Measurements from ENCODE around the gene GNB3. TPM values are rescaled to one million over a fixed set of nuclear protein-coding genes. Genes with fewer than 3 reads are reported as not detected.
"Not testable (repeated sequence)": the region's sequence is repeated elsewhere in the genome, so short reads cannot be mapped to it uniquely, and the experiment has no call there.

GNB3 gene
- polyA plus RNA-seq, 6 donors from 2014 or later: not detected

DNA sequence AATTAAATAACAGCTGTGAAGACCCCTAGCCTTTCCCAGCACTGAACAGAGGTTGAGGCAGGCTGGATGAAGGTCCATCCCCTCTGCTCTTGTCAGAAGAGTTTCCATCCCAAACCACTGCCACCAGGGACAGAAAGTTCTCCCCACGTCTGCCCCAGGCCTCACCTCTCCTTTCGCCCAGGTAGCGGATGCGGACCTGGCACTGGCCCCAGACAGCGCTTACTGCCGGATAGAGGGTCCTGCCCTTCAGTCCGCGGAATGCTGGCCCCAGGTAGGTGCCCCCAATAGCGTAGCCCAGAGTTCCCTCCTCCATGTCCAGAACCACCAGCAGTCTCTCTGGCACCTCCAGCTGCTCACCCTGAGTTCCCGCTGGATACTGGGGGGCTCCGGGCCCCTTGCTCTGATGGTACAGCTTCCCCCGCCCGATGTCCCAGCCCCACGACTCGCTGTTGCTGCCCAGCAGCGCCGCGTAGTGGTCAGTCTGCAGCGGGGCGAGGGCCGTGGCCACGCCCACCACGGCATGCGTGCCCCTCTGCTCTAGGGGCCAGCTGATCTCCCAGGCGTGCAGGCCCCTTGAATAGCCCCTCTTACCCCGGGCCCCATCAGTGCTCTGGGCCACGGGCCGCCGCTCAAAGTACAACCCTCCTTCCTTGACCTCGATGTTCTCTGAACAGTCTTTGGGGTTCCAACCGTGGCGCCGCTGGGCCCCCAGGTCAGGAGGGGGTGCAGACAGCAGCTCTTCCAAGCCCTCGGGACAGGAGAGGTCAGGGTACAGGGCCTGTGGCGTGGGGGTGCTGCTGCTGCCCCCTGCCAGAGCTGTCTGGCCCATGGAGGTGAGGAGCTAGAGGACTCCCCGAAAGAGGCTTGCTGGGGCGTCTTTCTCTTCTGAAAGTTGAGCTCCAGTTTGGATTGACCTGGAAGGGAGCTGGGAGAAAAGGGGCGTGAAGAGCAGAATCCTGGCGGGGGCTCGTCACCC lies 31.6 kb downstream of the GNB3 start:
- Mint-ChIP-seq H3K36me3 (no peaks in the 10 kb centered on the region), H3K27me3 (no peaks in the 10 kb centered on the region), H3K27ac (peak overlapping the region; percentile 81 to 94 (median 89)), H3K9me3 (no peaks in the 10 kb centered on the region), H3K4me1 (peaks cover 36 to 52% (median 48%) of the 10 kb centered on the region in 3 donors), H3K4me3 (peak overlapping the region; percentile 90 to 95 (median 94))
- peak; percentile 84 for DNase-seq
- ATAC-seq (ENCODE audit: low read depth in 2 of 2): peak; percentile 31 to 41

DNA sequence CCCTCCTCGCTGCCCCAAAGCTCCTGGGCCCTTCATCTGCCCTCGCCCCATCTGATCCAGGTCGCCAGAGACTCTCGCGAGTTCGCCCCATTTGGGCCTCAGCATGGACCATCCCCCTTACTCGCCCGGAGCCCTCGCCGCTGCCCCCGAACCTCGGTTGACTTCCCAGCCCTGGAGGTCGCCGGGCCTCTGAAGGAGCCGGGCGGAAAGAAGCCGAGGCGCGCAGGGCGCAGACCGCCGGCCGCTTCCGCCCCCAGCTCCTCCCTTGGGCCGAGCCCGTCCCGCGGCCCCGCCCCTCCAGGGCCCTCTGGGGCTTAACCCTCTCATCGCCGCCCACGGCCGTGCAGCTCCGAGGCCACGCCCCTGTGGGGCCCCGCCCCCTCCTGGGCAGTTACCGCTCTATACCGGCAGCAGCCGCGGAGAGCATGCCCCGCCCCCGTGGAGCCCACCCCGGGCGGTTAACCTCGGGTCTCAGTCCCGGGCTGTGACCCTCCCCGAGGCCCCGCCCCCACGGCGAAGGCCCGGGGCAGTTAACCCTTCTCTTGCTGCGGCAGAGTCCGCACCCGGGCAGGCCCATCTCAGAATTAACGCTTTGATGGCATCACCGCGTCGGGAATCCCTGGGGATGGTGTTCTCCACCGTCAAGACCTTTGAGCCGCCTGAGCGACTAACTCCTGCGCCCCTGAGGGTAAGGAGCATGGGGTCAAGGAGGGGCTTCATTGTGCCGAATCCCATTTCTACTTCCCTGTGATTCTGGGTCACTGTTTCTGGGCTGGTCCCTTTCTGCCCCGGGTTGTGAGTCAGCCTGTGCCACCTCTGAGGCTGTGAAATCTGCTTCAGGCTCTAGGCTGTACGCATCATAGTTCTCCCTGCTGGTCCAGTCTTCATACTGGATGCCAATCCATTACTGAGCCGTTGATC lies 32.6 kb downstream of the GNB3 start, which contains the start of gene SPSB2:
TSS of gene SPSB2 (minus strand) at position 210 of the 921 bp plus-strand sequence. CDS start 402 bp downstream, outside the sequence.
- Mint-ChIP-seq H3K9me3 (no peaks in the 10 kb centered on the region), H3K4me1 (peaks cover 32 to 48% (median 44%) of the 10 kb centered on the region in 3 donors), H3K27me3 (no peaks in the 10 kb centered on the region), H3K27ac (peak within 1 kb of the TSS; percentile 81 to 94 (median 92)), H3K4me3 (peak within 1 kb of the TSS; percentile 90 to 95 (median 94)), H3K36me3 (no peaks in the 10 kb centered on the region)
- ATAC-seq (ENCODE audit: low read depth in 2 of 2): peak; percentile 85 to 87
- DNase-seq: peak; percentile 99

DNA sequence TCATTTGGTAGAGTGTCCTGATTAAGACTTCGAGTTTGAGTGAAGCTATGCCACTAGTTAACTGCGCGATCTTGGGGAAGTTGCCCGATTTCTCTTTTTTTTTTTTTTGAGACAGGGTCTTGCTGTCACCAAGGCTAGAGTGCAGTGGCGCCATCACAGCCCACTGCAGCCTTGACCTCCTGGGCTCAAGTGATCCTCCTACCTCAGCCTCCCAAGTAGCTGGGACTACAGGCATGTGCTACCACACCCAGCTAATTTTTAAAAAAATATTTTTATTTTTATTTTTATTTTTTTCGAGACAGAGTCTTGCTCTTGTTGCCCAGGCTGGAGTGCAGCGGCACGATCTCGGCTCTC lies 33.3 kb downstream of the GNB3 start:
- not testable (repeated sequence) for H3K9me3 Mint-ChIP-seq; ATAC-seq (ENCODE audit: low read depth in 2 of 2); H3K27me3 Mint-ChIP-seq; H3K36me3 Mint-ChIP-seq; DNase-seq
- Mint-ChIP-seq H3K4me1 (peaks cover 26 to 41% (median 38%) of the 10 kb centered on the region in 3 donors), H3K4me3 (peak overlapping the region; percentile 90 to 95 (median 94)), H3K27ac (peak overlapping the region in 5 of 6 donors; percentile 54 to 94 (median 81))

DNA sequence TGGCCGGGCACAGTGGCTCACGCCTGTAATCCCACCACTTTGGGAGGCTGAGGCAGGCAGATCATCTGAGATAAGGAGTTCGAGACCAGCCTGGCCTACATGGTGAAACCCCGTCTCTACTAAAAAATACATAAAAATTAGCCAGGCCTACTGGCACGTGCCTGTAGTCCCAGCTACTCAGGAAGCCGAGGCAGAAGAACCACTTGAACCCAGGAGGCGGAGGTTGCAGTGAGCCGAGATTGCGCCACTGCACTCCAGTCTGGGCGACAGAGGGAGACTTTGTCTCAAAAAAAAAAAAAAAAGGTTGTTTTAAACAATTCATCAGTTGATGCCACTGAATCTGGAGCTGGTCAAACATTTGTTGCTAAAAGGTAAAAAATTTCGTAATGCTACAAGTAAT lies 39.1 kb downstream of the GNB3 start:
- not testable (repeated sequence) for ATAC-seq (ENCODE audit: low read depth in 2 of 2); H3K4me1 Mint-ChIP-seq; H3K36me3 Mint-ChIP-seq; H3K9me3 Mint-ChIP-seq; H3K4me3 Mint-ChIP-seq; H3K27me3 Mint-ChIP-seq; H3K27ac Mint-ChIP-seq; DNase-seq

DNA sequence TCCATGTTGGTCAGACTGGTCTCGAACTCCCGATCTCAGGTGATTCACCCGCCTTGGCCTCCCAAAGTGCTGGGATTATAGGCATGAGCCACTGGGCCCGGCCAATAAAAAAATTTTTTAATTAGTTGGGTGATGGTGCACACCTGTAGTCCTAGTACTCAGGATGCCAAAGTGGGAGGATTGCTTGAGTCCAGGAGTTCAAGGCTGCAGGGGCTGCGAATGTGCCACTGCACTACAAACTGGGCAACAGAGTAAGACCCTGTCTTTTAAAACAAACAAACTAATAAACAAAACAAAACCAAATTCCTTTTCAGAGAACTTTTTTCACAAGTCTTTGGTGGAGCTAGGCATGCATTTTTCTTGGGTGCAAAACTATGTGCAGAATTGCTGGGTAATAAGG lies 42.5 kb downstream of the GNB3 start:
- no peak overlapping the region for H3K4me3 Mint-ChIP-seq
- ATAC-seq (ENCODE audit: low read depth in 2 of 2): no peak
- H3K27ac Mint-ChIP-seq: no peak overlapping the region
- H3K27me3 Mint-ChIP-seq: no peaks in the 10 kb centered on the region
- H3K9me3 Mint-ChIP-seq: no peaks in the 10 kb centered on the region
- DNase-seq: no peak
- H3K4me1 Mint-ChIP-seq: no peaks in the 10 kb centered on the region
- H3K36me3 Mint-ChIP-seq: no peaks in the 10 kb centered on the region

DNA sequence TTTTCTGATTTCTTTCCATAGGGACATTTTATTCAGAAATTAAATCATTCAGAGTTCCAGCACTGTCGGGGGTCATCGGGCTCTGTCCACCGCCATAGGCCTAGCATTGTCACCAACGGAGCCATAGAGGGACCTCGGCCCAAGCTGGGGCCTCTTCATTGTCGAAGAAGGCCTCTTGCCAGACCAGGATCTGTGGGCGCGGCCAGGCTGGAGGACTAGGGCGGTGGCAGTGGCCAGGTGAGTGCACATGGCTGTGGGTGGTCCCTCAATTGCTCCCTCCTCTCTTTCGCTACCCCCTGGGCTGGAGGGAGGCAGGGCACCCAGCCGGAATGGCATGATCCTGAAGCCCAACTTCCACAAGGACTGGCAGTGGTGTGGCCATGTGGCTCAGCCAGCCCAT lies 43.0 kb downstream of the GNB3 start:
- Mint-ChIP-seq H3K27me3 (no peaks in the 10 kb centered on the region), H3K4me1 (no peaks in the 10 kb centered on the region), H3K4me3 (peak overlapping the region in 1 of 8 donors; percentile 64), H3K9me3 (no peaks in the 10 kb centered on the region), H3K27ac (no peak overlapping the region), H3K36me3 (no peaks in the 10 kb centered on the region)
- DNase-seq (no peak), ATAC-seq (ENCODE audit: low read depth in 2 of 2) (no peak)

DNA sequence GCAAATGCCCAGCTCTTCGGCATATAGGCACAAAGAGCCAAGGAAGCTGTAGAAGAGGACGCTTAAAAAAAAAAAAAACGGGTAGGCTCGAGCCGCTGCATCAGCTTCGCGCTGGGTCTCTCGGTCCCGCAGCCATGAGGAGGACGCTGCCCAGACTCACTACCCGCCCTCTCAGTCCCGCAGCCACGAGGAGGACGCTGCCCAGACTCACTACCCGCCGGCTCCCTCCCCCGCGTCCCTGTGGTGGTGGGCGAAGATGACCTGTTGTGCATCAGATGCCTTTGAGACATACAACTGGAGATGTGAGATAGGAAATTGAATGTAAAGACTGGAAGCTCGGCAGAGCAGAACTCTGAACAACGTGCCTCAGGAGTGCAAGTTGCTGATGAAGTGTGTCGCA lies 43.8 kb downstream of the GNB3 start:
- H3K36me3 Mint-ChIP-seq: no peaks in the 10 kb centered on the region
- no peaks in the 10 kb centered on the region for H3K9me3 Mint-ChIP-seq
- ATAC-seq (ENCODE audit: low read depth in 2 of 2) (no peak), DNase-seq (no peak)
- no peaks in the 10 kb centered on the region for H3K27me3 Mint-ChIP-seq
- H3K4me3 Mint-ChIP-seq: no peak overlapping the region
- no peaks in the 10 kb centered on the region for H3K4me1 Mint-ChIP-seq
- H3K27ac Mint-ChIP-seq: no peak overlapping the region

DNA sequence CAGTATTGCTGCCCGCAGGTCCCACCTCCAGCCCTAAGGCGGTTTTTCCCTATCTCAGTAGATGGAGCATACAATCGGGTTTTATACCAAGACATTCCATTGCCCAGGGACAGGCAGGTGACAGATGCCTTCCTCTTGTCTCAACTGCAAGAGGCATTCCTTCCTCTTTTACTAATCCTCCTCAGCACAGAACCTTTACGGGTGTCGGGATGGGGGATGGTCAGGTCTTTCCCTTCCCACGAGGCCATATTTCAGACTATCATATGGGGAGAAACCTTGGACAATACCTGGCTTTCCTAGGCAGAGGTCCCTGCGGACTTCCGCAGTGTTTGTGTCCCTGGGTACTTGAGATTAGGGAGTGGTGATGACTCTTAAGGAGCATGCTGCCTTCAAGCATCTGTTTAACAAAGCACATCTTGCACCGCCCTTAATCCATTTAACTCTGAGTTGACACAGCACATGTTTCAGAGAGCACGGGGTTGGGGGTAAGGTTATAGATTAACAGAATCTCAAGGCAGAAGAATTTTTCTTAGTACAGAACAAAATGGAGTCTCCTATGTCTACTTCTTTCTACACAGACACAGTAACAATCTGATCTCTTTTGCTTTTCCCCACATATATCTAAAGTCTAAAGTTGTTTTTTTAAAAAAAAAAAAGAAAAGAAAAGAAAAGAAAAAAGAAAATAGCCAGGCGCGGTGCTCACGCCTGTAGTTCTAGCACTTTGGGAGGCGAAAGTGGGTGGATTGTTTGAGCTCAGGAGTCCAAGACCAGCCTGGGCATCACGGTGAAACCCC lies 45.7 kb downstream of the GNB3 start:
- H3K4me3 Mint-ChIP-seq; ATAC-seq (ENCODE audit: low read depth in 2 of 2); H3K27ac Mint-ChIP-seq; H3K27me3 Mint-ChIP-seq; H3K9me3 Mint-ChIP-seq; H3K36me3 Mint-ChIP-seq; DNase-seq: not testable (repeated sequence)
- H3K4me1 Mint-ChIP-seq: peaks cover 6 to 11% (median 7%) of the 10 kb centered on the region in 3 donors

DNA sequence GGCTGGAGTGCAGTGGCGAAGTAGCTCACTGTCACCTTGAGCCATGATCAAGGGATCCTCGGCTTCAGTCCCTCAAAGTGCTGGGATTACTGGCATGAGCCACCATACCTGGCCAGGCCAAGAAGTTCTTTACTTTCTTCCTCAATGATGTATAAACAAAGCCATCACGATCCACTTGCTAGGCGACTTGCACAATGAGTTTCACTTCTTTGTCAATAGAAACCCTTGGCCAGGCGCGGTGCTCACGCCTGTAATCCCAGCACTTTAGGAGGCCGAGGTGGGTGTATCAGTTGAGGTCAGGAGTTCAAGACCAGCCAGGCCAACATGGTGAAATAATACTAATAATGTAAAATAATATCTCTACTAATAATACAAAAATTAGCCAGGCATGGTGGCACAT lies 46.7 kb downstream of the GNB3 start:
- Mint-ChIP-seq H3K4me3 (no peak overlapping the region), H3K4me1 (peaks cover 10 to 15% (median 15%) of the 10 kb centered on the region in 3 donors), H3K9me3 (no peaks in the 10 kb centered on the region), H3K36me3 (no peaks in the 10 kb centered on the region), H3K27ac (no peak overlapping the region), H3K27me3 (no peaks in the 10 kb centered on the region)
- ATAC-seq (ENCODE audit: low read depth in 2 of 2) (no peak), DNase-seq (no peak)

DNA sequence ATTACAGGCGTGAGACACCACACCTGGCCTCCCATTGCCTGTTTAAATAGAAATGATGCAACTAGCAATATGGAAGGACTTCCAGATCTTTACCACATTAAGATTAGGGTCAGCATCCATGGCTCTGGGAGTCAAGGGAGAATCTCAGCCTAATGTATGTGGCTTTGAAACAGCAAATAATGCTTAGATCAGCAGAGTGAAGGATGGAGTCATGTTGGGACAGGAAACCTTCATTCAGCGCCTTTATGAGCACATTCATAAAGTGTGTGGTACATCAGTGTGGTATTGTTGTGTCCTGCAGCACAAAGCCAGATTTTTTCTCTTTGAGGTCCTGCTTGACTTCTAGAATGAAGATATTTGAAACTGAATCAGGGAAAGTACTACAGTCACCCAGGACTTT lies 47.6 kb downstream of the GNB3 start:
- H3K36me3 Mint-ChIP-seq: no peaks in the 10 kb centered on the region
- H3K27me3 Mint-ChIP-seq: no peaks in the 10 kb centered on the region
- no peaks in the 10 kb centered on the region for H3K9me3 Mint-ChIP-seq
- ATAC-seq (ENCODE audit: low read depth in 2 of 2) (no peak), DNase-seq (no peak)
- H3K4me1 Mint-ChIP-seq: peaks cover 10 to 15% (median 15%) of the 10 kb centered on the region in 3 donors
- H3K27ac Mint-ChIP-seq: peak overlapping the region in 1 of 6 donors; percentile 39
- H3K4me3 Mint-ChIP-seq: peak overlapping the region in 1 of 8 donors; percentile 37

DNA sequence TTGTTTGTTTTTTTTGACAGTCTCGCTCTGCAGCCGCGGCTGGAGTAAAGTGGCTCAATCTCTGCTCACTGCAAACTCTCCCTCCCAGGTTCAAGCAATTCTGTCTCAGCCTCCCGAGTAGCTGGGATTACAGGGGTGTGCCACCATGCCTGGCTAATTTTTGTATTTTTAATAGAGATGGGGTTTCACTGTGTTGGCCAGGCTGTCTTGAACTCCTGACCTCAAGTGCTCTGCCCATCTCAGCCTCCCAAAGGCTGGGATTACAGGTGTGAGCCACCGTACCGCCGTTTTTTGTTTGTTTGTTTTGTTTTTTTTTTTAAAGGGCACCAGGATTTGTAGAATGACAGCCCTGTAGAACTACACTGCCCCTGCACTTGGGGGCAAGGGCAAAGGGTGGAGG lies 48.1 kb downstream of the GNB3 start:
- not testable (repeated sequence) for H3K9me3 Mint-ChIP-seq; H3K36me3 Mint-ChIP-seq; ATAC-seq (ENCODE audit: low read depth in 2 of 2); H3K27ac Mint-ChIP-seq; DNase-seq; H3K27me3 Mint-ChIP-seq
- peaks cover 10 to 15% (median 15%) of the 10 kb centered on the region in 3 donors for H3K4me1 Mint-ChIP-seq
- peak overlapping the region in 2 of 8 donors; percentile 37 to 42 for H3K4me3 Mint-ChIP-seq

DNA sequence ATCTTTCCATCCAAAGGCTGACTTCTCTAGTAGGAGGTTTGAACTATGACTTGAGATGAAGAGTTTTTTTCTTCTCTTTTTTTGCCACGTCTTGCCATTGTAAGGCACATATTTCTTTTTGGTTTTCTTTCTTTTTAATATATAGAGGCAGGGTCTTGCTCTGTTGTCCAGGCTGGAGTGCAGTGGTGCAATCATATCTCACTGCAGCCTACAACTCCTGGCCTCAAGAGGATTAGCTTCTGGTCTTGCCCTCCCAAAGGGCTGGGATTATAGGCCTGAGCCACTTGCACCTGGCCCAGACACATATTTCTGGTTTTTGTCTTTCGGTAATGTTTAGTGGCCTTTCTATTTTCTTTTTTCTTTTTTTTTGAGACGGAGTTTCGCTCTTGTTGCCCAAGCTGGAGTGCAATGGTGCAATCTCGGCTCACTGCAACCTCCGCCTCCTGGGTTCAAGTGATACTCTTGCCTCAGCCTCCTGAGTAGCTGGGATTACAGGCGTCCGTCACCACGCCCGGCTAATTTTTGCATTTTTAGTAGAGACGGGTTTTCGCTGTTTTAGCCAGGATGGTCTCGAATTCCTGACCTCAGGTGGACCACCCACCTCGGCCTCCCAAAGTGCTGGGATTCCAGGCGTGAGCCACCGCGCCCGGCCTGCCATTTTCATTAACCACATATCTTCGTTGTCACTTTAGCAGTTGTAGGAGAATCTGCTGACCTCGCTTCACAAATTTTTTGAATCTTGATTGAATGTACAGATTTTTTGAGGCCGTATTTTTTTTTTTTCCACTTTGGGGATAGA lies 49.2 kb downstream of the GNB3 start:
- not testable (repeated sequence) for DNase-seq; ATAC-seq (ENCODE audit: low read depth in 2 of 2); H3K36me3 Mint-ChIP-seq; H3K27me3 Mint-ChIP-seq; H3K9me3 Mint-ChIP-seq
- H3K4me3 Mint-ChIP-seq: peak overlapping the region in 6 of 8 donors; percentile 80 to 94 (median 88)
- peaks cover 10 to 15% (median 15%) of the 10 kb centered on the region in 3 donors for H3K4me1 Mint-ChIP-seq
- peak overlapping the region in 5 of 6 donors; percentile 69 to 94 (median 86) for H3K27ac Mint-ChIP-seq
